Eye (tissue), 1 donor: ENCODE data around the gene EIF4A3.

Experiments used
- DNase-seq: peaks from one replicate; pipeline ENCODE4 v3.0.0-alpha.2; 2015

The EIF4A3 gene

GRCh38 chr17:80147035-80147822 is at the start of gene EIF4A3:
Gene EIF4A3, minus strand, starts transcription at chr17:80147128. Its CDS starts 167 bp downstream, at chr17:80146961.
- DNase-seq, result peak; percentile 99

- no peak for DNase-seq
Observed at GRCh38 chr17:80196652-80197051, 49.7 kb upstream of the EIF4A3 start.

- peak; percentile 42 for DNase-seq
Observed at GRCh38 chr17:80195671-80196529, 49.0 kb upstream of the EIF4A3 start.

- DNase-seq, result no peak
Observed at GRCh38 chr17:80195141-80195540, 48.2 kb upstream of the EIF4A3 start.

GRCh38 chr17:80191865-80192661 is 45.1 kb upstream of the EIF4A3 start:
- peak; percentile 55 for DNase-seq

GRCh38 chr17:80191192-80191591 is 44.3 kb upstream of the EIF4A3 start:
- no peak for DNase-seq

- DNase-seq, result no peak
Observed at GRCh38 chr17:80190716-80191115, 43.8 kb upstream of the EIF4A3 start.

GRCh38 chr17:80189611-80190010 is 42.7 kb upstream of the EIF4A3 start:
- no peak for DNase-seq

GRCh38 chr17:80187515-80187941 is 40.6 kb upstream of the EIF4A3 start:
- no peak for DNase-seq

- DNase-seq, result no peak
Observed at GRCh38 chr17:80187090-80187489, 40.2 kb upstream of the EIF4A3 start.

- DNase-seq, result no peak
Observed at GRCh38 chr17:80185968-80186367, 39.0 kb upstream of the EIF4A3 start.

- peak; percentile 27 for DNase-seq
Observed at GRCh38 chr17:80184423-80184714, 37.4 kb upstream of the EIF4A3 start.

GRCh38 chr17:80183581-80184422 is 36.9 kb upstream of the EIF4A3 start:
- no peak for DNase-seq

- DNase-seq, result no peak
Observed at GRCh38 chr17:80182845-80183223, 35.9 kb upstream of the EIF4A3 start.

- DNase-seq, result no peak
Observed at GRCh38 chr17:80182118-80182844, 35.4 kb upstream of the EIF4A3 start.

- no peak for DNase-seq
Observed at GRCh38 chr17:80181431-80181830, 34.5 kb upstream of the EIF4A3 start.

GRCh38 chr17:80180192-80180591 is 33.3 kb upstream of the EIF4A3 start:
- DNase-seq, result no peak

GRCh38 chr17:80177986-80178595 is 31.2 kb upstream of the EIF4A3 start:
- DNase-seq, result no peak

- no peak for DNase-seq
Observed at GRCh38 chr17:80176757-80177156, 29.8 kb upstream of the EIF4A3 start.

GRCh38 chr17:80173916-80174315 is 27.0 kb upstream of the EIF4A3 start:
- DNase-seq, result no peak

GRCh38 chr17:80173126-80173525 is 26.2 kb upstream of the EIF4A3 start:
- DNase-seq, result no peak
